AG09319 (cell line): ENCODE measurements around the gene COQ8B.
"Not testable (repeated sequence)": the region's sequence is repeated elsewhere in the genome, so short reads cannot be mapped to it uniquely, and the experiment has no call there.

Experiments used
- DNase-seq: peaks from one replicate; pipeline ENCODE4 v3.0.0-alpha.2; 2010; ENCODE audit warnings: low read depth; ENCODE audit errors: extremely low read depth
- TF ChIP-seq, protein P1 (sequence below): IDR thresholded peaks from 2 replicates; pipeline ENCODE4 v1.5.1; 2011; ENCODE audit warnings: low read depth, mild to moderate bottlenecking, inconsistent platforms, low read length, moderate library complexity

COQ8B gene

DNA sequence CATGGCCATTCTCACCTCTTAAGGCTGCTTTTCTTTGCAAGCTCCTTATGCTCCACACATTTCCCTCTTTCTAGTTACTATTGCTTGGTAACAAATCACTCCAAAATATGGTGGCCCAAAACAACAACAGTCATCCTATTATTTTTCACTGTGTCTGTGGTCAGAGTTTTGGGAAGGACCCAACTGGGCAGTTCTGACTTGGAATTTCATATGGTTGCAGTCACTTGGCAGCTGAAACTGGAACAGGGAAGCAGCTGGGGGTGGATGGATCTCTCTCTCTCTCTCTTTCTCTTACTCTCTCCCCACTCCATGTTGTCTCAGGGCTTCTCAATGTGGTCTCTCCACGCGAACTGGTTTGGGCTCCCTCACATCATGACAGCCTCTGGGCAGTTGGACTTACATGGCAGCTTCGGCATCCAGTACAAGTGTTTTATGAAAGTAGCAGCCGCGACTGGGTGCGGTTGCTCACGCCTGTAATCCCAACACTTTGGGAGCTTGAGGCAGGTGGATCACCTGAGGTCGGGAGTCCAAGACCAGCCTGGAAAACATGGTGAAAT lies 65.9 kb downstream of the COQ8B start:
- DNase-seq: peak; percentile 88
- TF ChIP-seq, protein P1, sequence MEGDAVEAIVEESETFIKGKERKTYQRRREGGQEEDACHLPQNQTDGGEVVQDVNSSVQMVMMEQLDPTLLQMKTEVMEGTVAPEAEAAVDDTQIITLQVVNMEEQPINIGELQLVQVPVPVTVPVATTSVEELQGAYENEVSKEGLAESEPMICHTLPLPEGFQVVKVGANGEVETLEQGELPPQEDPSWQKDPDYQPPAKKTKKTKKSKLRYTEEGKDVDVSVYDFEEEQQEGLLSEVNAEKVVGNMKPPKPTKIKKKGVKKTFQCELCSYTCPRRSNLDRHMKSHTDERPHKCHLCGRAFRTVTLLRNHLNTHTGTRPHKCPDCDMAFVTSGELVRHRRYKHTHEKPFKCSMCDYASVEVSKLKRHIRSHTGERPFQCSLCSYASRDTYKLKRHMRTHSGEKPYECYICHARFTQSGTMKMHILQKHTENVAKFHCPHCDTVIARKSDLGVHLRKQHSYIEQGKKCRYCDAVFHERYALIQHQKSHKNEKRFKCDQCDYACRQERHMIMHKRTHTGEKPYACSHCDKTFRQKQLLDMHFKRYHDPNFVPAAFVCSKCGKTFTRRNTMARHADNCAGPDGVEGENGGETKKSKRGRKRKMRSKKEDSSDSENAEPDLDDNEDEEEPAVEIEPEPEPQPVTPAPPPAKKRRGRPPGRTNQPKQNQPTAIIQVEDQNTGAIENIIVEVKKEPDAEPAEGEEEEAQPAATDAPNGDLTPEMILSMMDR: no peak

DNA sequence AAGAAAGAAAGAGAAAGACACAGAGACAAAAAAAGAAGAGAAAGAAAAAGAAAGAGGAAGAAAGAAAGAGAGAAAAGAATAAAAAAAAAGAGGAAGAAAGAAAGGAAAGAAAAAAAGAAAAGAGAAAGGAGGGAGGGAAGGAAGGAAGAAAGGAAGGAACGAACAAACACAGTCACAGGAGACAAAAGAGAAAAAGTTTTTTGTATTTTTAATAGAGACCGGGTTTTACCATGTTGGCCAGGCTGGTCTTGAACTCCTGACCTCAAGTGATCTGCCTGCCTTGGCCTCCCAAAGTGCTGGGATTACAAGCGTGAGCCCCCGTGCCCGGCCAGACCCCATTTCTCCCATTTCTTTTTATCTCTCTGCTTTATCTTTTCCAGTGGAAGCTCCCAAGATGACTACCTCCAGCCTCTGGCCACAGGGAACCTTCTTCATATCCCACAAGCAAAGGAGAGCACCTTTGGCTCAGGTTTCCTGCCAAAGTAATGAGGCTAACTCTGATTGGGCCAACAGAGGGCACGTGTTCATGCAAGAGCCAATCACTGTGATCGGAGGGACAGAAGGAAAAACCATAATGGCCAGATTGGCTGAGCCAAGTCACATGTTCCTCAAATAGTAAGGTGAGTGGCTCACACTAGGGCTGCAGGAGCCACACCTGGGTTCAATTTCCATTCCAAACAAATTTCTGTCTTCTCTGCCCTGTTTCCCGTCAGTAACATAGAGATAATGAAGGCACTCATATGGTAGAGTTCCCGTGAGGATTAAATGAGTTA lies 66.6 kb downstream of the COQ8B start:
- DNase-seq: not testable (repeated sequence)

DNA sequence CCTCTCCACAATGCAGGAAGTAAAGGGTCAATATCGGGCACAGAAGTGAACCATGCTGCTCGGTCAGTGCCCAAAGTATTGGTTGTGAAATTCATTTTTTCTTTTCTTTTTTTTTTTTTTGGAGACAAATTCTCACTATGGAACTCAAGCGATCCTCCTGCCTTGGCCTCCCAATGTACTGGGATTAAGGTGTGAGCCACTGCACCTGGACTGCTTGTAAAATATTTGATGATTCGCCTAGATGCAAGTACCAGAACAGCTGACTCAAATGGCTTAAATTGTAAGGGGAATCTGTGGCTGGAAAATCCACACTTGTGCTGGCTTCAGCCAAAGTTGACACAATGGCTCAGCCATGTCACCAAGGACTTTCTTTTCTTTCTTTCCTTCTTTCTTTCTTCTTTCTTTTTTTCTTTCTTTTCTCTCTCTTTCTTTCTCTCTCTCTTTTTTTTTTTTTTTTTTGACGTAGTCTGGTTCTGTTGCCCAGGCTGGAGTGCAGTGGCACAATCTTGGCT lies 69.9 kb downstream of the COQ8B start:
- DNase-seq: no peak
- TF ChIP-seq, protein P1: no peak

DNA sequence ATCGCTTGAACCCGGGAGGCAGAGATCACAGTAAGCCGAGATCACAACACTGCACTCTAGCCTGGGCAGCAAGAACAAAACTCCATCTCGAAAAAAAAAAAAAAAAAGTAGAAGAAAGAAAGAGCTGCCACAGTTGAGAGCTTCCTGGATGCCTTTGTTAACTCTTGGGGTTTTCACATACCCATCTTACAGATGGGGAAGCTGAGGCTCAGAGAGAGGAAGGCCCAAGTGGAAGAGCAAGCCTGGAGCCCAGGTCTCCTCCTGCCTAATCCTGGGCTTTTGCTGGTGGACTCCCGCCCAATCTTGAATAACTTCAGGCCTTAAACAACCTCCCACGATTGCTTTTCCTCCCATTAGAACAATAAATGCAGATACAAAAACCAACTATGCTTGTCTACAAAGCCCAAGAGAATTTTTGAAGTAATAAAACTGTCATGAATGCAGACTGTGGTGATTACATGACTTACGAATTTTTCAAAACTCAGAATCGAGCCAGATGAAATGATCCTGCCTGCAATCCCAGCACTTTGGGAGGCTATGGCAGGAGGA lies 73.9 kb downstream of the COQ8B start:
- DNase-seq: no peak
- TF ChIP-seq, protein P1: no peak

DNA sequence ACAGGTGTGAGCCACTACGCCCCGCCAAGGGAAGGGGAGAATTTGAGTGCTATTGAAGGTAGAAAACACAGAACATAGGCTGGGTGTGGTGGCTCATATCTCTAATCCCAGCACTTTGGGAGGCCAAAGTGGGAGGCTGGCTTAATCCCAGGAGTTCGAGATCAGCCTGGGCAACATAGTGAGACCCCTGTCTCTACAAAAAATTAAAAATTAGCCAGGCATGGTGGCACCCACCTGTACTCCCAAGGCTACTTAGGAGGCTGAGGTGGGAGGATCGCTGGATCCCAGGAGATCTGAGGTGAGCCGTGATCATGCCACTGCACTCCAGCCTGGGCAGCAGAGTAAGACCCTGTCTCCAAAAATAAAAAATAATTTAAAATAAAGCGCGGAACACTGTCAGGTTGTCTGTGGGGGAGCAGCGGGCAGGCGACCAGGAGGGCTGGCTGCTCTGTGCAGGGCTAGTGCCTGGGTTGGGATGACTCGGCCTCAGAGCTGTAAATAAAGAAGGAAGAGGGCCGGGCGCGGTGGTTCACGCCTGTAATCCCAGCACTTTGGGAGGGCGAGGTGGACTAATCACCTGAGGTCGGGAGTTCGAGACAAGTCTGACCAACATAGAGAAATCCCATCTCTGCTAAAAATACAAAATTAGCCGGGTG lies 74.5 kb downstream of the COQ8B start:
- DNase-seq: no peak
- TF ChIP-seq, protein P1: no peak
